Skeletal muscle tissue (tissue), 4 donors: ENCODE results near the gene ACAA2. TPM values are rescaled to one million over a fixed set of nuclear protein-coding genes. Genes with fewer than 3 reads are reported as not detected.
A peak's percentile ranks its signal among the peaks of the same experiment; 100 is the strongest.
"Not testable (repeated sequence)": the region's sequence is repeated elsewhere in the genome, so short reads cannot be mapped to it uniquely, and the experiment has no call there.

ENCODE experiments used
- H3K27ac ChIP-seq: one replicate; pipeline ENCODE4 v1.7.0; 2013; ENCODE audit warnings: mild to moderate bottlenecking, low read depth, low read length, inconsistent platforms
- H3K27me3 ChIP-seq, 3 donors: one replicate each; pipeline ENCODE4 v1.7.0; 2013; ENCODE audit warnings: low read length in 3 of 3; ENCODE audit not compliant: control insufficient read depth in 3 of 3, insufficient read depth in 3 of 3
- H3K36me3 ChIP-seq, 3 donors: one replicate each; pipeline ENCODE4 v1.7.0; 2013; ENCODE audit warnings: low read length in 3 of 3; ENCODE audit not compliant: control insufficient read depth in 3 of 3, insufficient read depth in 3 of 3
- H3K4me1 ChIP-seq, 3 donors: one replicate each; pipeline ENCODE4 v1.7.0; 2013; ENCODE audit warnings: low read length in 3 of 3, mild to moderate bottlenecking in 3 of 3; ENCODE audit not compliant: control insufficient read depth in 3 of 3, insufficient read depth in 3 of 3
- H3K4me3 ChIP-seq, 3 donors: one replicate each; pipeline ENCODE4 v1.7.0; 2013; ENCODE audit warnings: low read length in 3 of 3
- H3K9ac ChIP-seq, 3 donors: one replicate each; pipeline ENCODE4 v1.7.0; 2013; ENCODE audit warnings: low read length in 3 of 3, mild to moderate bottlenecking in 3 of 3, moderate library complexity in 2 of 3, low read depth in 1 of 3
- H3K9me3 ChIP-seq, 3 donors: one replicate each; pipeline ENCODE4 v1.7.0; 2013; ENCODE audit warnings: low read length in 3 of 3; ENCODE audit not compliant: control insufficient read depth in 3 of 3
- total RNA-seq: library from RNA; depleted of rRNA; stranded (reverse); fragments of >200 nt; gene quantifications from one replicate; pipeline ENCODE4 v1.2.3, GENCODE V29; 2014
- donor health status: Osteomylitis.

ACAA2 gene
- total RNA-seq, 1 donor from 2014 or later: 77.2 TPM

- H3K36me3 ChIP-seq: peaks cover 7 to 43% (median 35%) of the 10 kb centered on the region in 3 donors
- H3K4me3 ChIP-seq: no peak overlapping the region
- H3K27me3 ChIP-seq: no peaks in the 10 kb centered on the region
- H3K27ac ChIP-seq: no peak overlapping the region
- H3K9ac ChIP-seq: no peak overlapping the region
- no peaks in the 10 kb centered on the region for H3K9me3 ChIP-seq
- H3K4me1 ChIP-seq: no peaks in the 10 kb centered on the region
These were observed 17.5 kb downstream of the ACAA2 start for GRCh38 chr18:49795612-49796552.

GRCh38 chr18:49794743-49795142 is 18.6 kb downstream of the ACAA2 start:
- no peak overlapping the region for H3K27ac ChIP-seq
- H3K4me3 ChIP-seq: no peak overlapping the region
- no peak overlapping the region for H3K9ac ChIP-seq
- peaks cover 9 to 53% (median 37%) of the 10 kb centered on the region in 3 donors for H3K36me3 ChIP-seq
- no peaks in the 10 kb centered on the region for H3K9me3 ChIP-seq
- H3K27me3 ChIP-seq: no peaks in the 10 kb centered on the region
- no peaks in the 10 kb centered on the region for H3K4me1 ChIP-seq

GRCh38 chr18:49789560-49790134 is 23.7 kb downstream of the ACAA2 start:
- not testable (repeated sequence) for H3K9ac ChIP-seq, H3K4me1 ChIP-seq, H3K27ac ChIP-seq, H3K9me3 ChIP-seq, H3K4me3 ChIP-seq, H3K27me3 ChIP-seq
- H3K36me3 ChIP-seq: peaks cover 10 to 56% (median 27%) of the 10 kb centered on the region in 3 donors

GRCh38 chr18:49788327-49788898 is 24.9 kb downstream of the ACAA2 start:
- Histone ChIP-seq H3K27ac (no peak overlapping the region), H3K36me3 (peaks cover 10 to 48% (median 24%) of the 10 kb centered on the region in 3 donors), H3K27me3 (no peaks in the 10 kb centered on the region), H3K9ac (no peak overlapping the region), H3K4me1 (peaks cover 0 to 4% (median 0%) of the 10 kb centered on the region in 3 donors), H3K4me3 (no peak overlapping the region), H3K9me3 (no peaks in the 10 kb centered on the region)

- Histone ChIP-seq H3K4me3 (no peak overlapping the region), H3K9me3 (no peaks in the 10 kb centered on the region), H3K27me3 (no peaks in the 10 kb centered on the region), H3K27ac (no peak overlapping the region), H3K4me1 (peaks cover 0 to 4% (median 0%) of the 10 kb centered on the region in 3 donors), H3K36me3 (peaks cover 8 to 43% (median 22%) of the 10 kb centered on the region in 3 donors), H3K9ac (no peak overlapping the region)
These were observed 27.2 kb downstream of the ACAA2 start for GRCh38 chr18:49786019-49786720.

DNA sequence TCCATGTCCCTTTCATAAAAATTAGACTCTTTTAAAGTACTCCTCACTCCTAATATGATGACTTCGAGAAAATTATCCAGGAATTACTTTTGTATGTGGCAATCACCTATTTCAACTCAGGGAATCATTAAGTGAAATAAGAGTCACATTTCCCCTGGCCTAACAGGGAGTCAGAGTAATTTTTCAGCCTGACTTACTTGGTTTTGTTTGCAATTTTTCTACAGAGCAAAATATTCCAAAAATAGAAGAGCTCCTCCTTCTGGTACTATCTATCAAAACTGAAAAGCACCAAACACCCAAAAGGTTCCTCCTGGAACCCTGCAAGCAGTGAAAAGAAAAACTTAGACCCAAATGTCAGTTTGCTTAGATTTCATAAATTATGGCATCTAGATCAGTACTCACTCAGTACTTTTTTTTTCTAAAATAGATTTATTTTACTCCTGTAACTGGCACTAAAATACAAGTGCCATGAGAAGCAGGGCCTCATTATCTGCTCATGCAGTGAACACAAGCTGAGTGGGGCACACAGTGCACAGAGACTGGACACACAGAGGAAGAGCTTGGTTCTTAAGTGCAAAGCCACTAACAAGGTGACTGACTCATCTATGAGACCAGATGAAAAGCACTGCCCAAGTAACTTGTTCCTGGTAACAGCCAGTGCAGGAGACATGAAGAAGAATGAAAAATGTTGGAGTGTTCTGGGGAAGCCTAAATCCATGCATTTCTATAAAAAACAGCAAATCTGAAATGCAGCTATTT is 28.7 kb downstream of the ACAA2 start:
- Histone ChIP-seq H3K9ac (no peak overlapping the region), H3K9me3 (no peaks in the 10 kb centered on the region), H3K27ac (no peak overlapping the region), H3K27me3 (no peaks in the 10 kb centered on the region), H3K4me1 (peaks cover 0 to 4% (median 0%) of the 10 kb centered on the region in 3 donors), H3K36me3 (peaks cover 8 to 41% (median 29%) of the 10 kb centered on the region in 3 donors), H3K4me3 (no peak overlapping the region)

DNA sequence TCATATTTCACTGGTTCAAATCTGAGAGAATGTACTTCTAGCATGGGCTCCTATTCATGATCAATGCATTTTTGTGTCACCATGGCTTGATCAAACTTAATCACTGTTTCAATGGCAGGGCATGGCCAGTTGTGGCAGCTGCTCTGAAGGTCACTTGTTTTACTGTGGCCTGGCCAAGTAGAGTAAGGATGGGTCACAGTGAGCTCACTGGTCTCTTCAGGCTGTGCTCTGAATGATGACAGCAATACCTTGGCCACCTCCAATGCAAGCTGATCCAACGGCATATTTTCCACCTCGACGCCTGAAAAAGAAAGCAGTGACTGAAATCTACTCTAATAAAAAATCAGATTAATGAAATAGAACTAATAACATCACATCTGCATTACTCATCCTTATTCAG is 29.7 kb downstream of the ACAA2 start:
- H3K27me3 ChIP-seq, H3K4me1 ChIP-seq, H3K9me3 ChIP-seq, H3K9ac ChIP-seq, H3K4me3 ChIP-seq: not testable (repeated sequence)
- Histone ChIP-seq H3K27ac (peak overlapping the region; percentile 33), H3K36me3 (peaks cover 11 to 32% (median 27%) of the 10 kb centered on the region in 3 donors)

- H3K27ac ChIP-seq: no peak overlapping the region
- no peaks in the 10 kb centered on the region for H3K27me3 ChIP-seq
- no peaks in the 10 kb centered on the region for H3K9me3 ChIP-seq
- peaks cover 6 to 22% (median 20%) of the 10 kb centered on the region in 3 donors for H3K36me3 ChIP-seq
- peaks cover 0 to 2% (median 0%) of the 10 kb centered on the region in 3 donors for H3K4me1 ChIP-seq
- no peak overlapping the region for H3K4me3 ChIP-seq
- no peak overlapping the region for H3K9ac ChIP-seq
These were observed 34.4 kb downstream of the ACAA2 start for GRCh38 chr18:49778826-49779465.
